ENCODE results near the gene MRPL37.
"Not testable (repeated sequence)": the region's sequence is repeated elsewhere in the genome, so short reads cannot be mapped to it uniquely, and the experiment has no call there.

Gene MRPL37

GRCh38 chr1:54229281-54229891, 29.4 kb downstream of the MRPL37 start:
- DNase-seq (ENCODE audit: low read depth, low spot score) = no peak
- no peak overlapping the region; the same call in 1 of the 2 replicates for H3K4me3 ChIP-seq (ENCODE audit: low read depth, low read length)
- TF ChIP-seq, protein P1, sequence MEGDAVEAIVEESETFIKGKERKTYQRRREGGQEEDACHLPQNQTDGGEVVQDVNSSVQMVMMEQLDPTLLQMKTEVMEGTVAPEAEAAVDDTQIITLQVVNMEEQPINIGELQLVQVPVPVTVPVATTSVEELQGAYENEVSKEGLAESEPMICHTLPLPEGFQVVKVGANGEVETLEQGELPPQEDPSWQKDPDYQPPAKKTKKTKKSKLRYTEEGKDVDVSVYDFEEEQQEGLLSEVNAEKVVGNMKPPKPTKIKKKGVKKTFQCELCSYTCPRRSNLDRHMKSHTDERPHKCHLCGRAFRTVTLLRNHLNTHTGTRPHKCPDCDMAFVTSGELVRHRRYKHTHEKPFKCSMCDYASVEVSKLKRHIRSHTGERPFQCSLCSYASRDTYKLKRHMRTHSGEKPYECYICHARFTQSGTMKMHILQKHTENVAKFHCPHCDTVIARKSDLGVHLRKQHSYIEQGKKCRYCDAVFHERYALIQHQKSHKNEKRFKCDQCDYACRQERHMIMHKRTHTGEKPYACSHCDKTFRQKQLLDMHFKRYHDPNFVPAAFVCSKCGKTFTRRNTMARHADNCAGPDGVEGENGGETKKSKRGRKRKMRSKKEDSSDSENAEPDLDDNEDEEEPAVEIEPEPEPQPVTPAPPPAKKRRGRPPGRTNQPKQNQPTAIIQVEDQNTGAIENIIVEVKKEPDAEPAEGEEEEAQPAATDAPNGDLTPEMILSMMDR (IDR thresholded peaks at IDR 0.05; ENCODE audit: insufficient read depth, low read length, missing control alignments) = no peak
- ChIA-PET CTCF (interaction anchor here (0.7 to 3.8 kb wide), 3 partner anchors 11 to 260 kb away, joined by 3 to 15 read pairs (median 9); no protein-coding TSS in a partner anchor), POLR2A (interaction anchor here (0.5 kb wide), 1 partner anchor 29 kb away, joined by 3 read pairs; the partner anchor contains the start of genes CYB5RL and MRPL37)

DNA sequence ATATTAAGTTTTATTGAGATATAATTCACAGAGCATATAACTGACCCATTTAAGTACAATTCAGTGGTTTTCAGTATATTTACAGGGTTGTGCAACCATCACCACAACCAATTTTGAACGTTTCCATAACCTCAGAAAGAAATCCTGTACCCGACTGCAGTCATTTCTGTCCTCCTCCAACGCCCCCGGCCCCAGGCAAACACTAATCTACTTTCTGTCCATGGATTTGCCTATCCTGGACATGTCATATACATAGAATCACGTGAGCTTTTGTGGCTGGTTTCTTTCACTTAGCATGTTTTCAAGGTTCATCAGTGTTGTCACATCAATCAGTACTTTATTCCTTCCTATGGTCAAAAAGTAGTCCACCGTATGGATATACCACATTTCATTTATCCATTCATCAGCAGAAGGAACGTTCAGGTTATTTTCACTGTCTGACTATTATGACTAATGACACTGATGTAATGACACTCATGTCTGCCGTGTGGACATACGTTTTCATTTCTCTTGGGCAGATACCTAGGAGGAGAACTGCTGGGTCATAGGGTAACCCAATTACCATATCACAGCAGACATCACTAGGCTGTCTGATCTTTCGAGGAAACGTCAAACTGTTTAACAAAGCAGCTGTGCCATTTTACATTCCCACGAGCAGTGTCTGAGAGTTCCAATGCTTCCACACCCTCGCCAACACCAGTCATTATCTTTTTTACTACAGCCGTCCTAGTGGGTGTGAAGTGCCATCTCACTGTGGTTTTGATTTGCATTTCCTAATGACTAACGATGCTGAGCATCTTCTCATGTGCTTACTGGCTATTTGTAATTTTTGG, 30.8 kb downstream of the MRPL37 start:
- TF ChIP-seq, protein P1 (IDR thresholded peaks at IDR 0.05; ENCODE audit: insufficient read depth, low read length, missing control alignments) = no peak
- ChIA-PET POLR2A (no interaction called here), CTCF (no interaction called here)
- no peak for DNase-seq (ENCODE audit: low read depth, low spot score)
- H3K4me3 ChIP-seq (ENCODE audit: low read depth, low read length) = no peak overlapping the region

DNA sequence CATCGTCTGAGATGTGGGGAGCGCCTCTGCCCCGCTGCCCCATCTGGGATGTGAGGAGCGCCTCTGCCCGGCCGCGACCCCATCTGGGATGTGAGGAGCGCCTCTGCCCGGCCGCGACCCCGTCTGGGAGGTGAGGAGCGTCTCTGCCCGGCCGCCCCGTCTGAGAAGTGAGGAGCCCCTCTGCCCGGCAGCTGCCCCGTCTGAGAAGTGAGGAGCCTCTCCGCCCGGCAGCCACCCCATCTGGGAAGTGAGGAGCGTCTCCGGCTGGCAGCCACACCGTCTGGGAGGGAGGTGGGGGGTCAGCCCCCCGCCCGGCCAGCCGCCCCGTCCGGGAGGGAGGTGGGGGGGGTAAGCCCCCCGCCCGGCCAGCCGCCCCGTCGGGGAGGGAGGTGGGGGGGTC, 33.2 kb downstream of the MRPL37 start:
- POLR2A ChIA-PET; H3K4me3 ChIP-seq (ENCODE audit: low read depth, low read length); DNase-seq (ENCODE audit: low read depth, low spot score); CTCF ChIA-PET: not testable (repeated sequence)

DNA sequence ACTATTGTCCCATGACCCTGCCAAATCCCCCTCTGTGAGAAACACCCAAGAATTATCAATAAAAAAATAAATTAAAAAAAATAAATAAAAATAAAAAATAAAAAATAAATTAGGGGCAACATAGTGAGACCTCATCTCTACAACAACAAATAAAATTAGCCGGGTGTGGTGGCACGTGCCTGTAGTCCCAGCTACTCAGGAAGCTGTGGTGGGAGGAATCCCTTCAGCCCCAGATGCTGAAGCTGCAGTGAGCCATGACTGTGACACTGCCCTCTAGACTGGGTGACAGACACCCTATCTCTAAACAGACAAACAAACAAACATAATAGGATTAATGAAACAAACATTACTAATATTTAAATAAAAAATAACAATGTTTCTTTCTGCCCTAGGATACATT, 34.3 kb downstream of the MRPL37 start:
- ChIA-PET POLR2A (interaction anchor here (0.6 kb wide), 1 partner anchor 173 kb away, joined by 3 read pairs; no protein-coding TSS in a partner anchor), CTCF (no interaction called here)
- TF ChIP-seq, protein P1 (IDR thresholded peaks at IDR 0.05; ENCODE audit: insufficient read depth, low read length, missing control alignments) = no peak
- H3K4me3 ChIP-seq (ENCODE audit: low read depth, low read length) = no peak overlapping the region
- DNase-seq (ENCODE audit: low read depth, low spot score) = no peak

DNA sequence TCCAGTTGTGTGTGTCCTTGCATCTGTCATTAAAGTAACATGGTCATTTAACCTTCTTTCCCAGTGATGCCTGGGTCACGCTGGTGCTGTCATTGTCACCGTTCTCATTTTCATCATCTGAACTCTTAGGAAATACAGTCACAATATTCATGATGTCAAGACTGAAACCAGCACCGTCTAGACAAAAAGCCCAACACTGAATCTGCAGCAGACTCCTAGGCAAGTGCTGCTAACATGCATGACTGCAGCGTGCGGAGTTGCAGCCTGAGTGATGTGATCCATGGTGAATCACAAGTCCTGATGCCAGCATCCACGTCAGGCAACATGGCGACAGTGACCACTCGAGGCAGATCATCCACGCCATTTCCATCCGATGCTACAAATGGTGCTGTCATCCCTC, 37.6 kb downstream of the MRPL37 start:
- TF ChIP-seq, protein P1 (IDR thresholded peaks at IDR 0.05; ENCODE audit: insufficient read depth, low read length, missing control alignments) = no peak
- DNase-seq (ENCODE audit: low read depth, low spot score) = no peak
- CTCF ChIA-PET = no interaction called here
- POLR2A ChIA-PET = no interaction called here
- no peak overlapping the region for H3K4me3 ChIP-seq (ENCODE audit: low read depth, low read length)

GRCh38 chr1:54238353-54239034, 38.5 kb downstream of the MRPL37 start:
- H3K4me3 ChIP-seq (ENCODE audit: low read depth, low read length) = no peak overlapping the region
- ChIA-PET POLR2A (no interaction called here), CTCF (no interaction called here)
- DNase-seq (ENCODE audit: low read depth, low spot score) = no peak
- TF ChIP-seq, protein P1 (IDR thresholded peaks at IDR 0.05; ENCODE audit: insufficient read depth, low read length, missing control alignments) = no peak
